Panc1 (cell line): ENCODE data around the gene PCCA. TPM values are rescaled to one million over a fixed set of nuclear protein-coding genes. Genes with fewer than 3 reads are reported as not detected.

Source experiments
- ATAC-seq: fragments of 200-7000 bp; cut with Tn5 transposase; 2 replicates; pipeline ENCODE4 v1.9.1; 2020; ENCODE audit warnings: mild to moderate bottlenecking, moderate library complexity
- BruUV-seq: library from RNA; stranded (reverse); fragments of 400-500 nt; replicated peaks from 2 replicates; lab custom pipeline; 2021; lab: Mats Ljungman, UMichigan
- CTCF ChIA-PET: fragments of 300-600 bp; sonication (Branson Sonifier 250); formaldehyde crosslinking; loops from one replicate; lab custom pipeline; 2022; ENCODE audit warnings: antibody characterized with exemption; lab: Charles Lee
- POLR2A ChIA-PET: fragments of 300-600 bp; sonication (Branson Sonifier 250); formaldehyde crosslinking; loops from one replicate; lab custom pipeline; 2022; ENCODE audit warnings: antibody characterized with exemption; lab: Charles Lee
- DNase-seq: peaks from one replicate; pipeline ENCODE4 v3.0.0-alpha.2; 2010; ENCODE audit warnings: low read depth, low spot score
- H3K27ac ChIP-seq: 2 replicates; pipeline ENCODE4 v1.5.1; 2011; ENCODE audit warnings: mild to moderate bottlenecking, low read length, inconsistent platforms
- H3K27me3 ChIP-seq: fragments of 200-500 bp; sonication (Bioruptor generic); 2 replicates; pipeline ENCODE4 v1.6.0; 2014; ENCODE audit warnings: low read length, inconsistent platforms; ENCODE audit not compliant: control insufficient read depth, insufficient read depth
- H3K36me3 ChIP-seq: fragments of 200-500 bp; sonication (Bioruptor generic); 2 replicates; pipeline ENCODE4 v1.5.1; 2014; ENCODE audit warnings: inconsistent platforms, mild to moderate bottlenecking, low read length, moderate library complexity; ENCODE audit not compliant: control insufficient read depth, insufficient read depth
- H3K4me1 ChIP-seq: 2 replicates; pipeline ENCODE4 v1.5.1; 2011; ENCODE audit warnings: inconsistent platforms, mild to moderate bottlenecking, low read length, moderate library complexity; ENCODE audit not compliant: control insufficient read depth, insufficient read depth
- H3K4me3 ChIP-seq, 2 experiments: 2 replicates each; pipeline ENCODE4 v1.5.1; 2011 to 2012; ENCODE audit warnings: low read depth in 2 of 2, low read length in 2 of 2, mild to moderate bottlenecking in 2 of 2, inconsistent platforms in 1 of 2, moderate library complexity in 1 of 2
- H3K9me3 ChIP-seq: fragments of 200-500 bp; sonication (Bioruptor generic); 2 replicates; pipeline ENCODE4 v1.5.1; 2014; ENCODE audit warnings: low read depth, mild to moderate bottlenecking, inconsistent platforms, low read length, moderate library complexity; ENCODE audit not compliant: control insufficient read depth, insufficient read depth
- POLR2AphosphoS5 ChIP-seq: IDR thresholded peaks from 2 replicates; pipeline ENCODE4 v1.6.1; 2012; ENCODE audit warnings: mild to moderate bottlenecking, low read depth, low read length, moderate library complexity
- SIN3A ChIP-seq: IDR thresholded peaks from 2 replicates; pipeline ENCODE4 v1.6.1; 2012; ENCODE audit warnings: low read depth, mild to moderate bottlenecking, low read length, moderate library complexity, borderline replicate concordance; ENCODE audit not compliant: insufficient read depth
- TCF7L2 ChIP-seq: IDR thresholded peaks from 2 replicates; pipeline ENCODE4 v1.6.1; 2011; ENCODE audit warnings: mild to moderate bottlenecking, low read depth, low read length, inconsistent platforms
- in situ Hi-C: cut with HindIII; loops from 2 replicates; pipeline ENCODE4 v1.10.0; 2016; ENCODE audit warnings: low sequenced_read_pairs, low pct_unique_long_range_greater_than_20kb
- intact Hi-C: fragments of 100-400 bp; cut with micrococcal nuclease; formaldehyde crosslinking; loops from one replicate; pipeline ENCODE4 v1.10.0; 2022; ENCODE audit not compliant: unreplicated experiment
- total RNA-seq: library from RNA; stranded (reverse); gene quantifications from one replicate; pipeline ENCODE4 v1.2.1, GENCODE V29; 2021; ENCODE audit not compliant: unreplicated experiment
- TF ChIP-seq, protein P1 (sequence below), 2 experiments: IDR thresholded peaks; 2 replicates each; pipeline ENCODE4 v1.6.1; 2011 to 2012; ENCODE audit warnings: low read depth in 2 of 2, control low read depth in 1 of 2, low read length in 1 of 2, mild to moderate bottlenecking in 1 of 2, moderate library complexity in 1 of 2; ENCODE audit not compliant: insufficient read depth in 1 of 2
- TF ChIP-seq, protein P2 (sequence below): fragments of 450-650 bp; IDR thresholded peaks from 2 replicates; pipeline ENCODE4 v1.5.1; 2017; ENCODE audit warnings: mild to moderate bottlenecking

PCCA gene
- total RNA-seq, 1 experiment from 2014 or later = 14.7 TPM

DNA sequence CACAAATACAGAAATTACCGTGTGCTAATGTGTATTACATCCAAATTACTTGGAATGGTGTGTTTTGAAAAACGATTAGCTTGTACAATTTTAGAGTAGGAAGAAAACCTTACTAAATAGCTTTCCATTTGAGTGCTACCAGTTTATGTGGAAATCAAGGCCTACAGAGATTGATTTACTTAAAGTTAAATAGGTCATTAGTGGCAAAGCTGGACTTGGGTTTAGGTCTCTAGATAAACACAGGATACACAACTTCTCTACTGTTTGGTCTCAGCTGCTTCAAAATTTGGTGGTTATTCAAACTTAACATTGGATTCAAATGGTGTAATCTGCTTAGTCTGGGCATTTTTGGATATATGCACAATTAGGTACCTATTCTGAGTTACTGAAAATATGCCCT lies 21.4 kb downstream of the PCCA start:
- H3K36me3 ChIP-seq = no peaks in the 10 kb centered on the region; the same call in 1 of the 2 replicates
- no peak for DNase-seq
- TF ChIP-seq, protein P1, sequence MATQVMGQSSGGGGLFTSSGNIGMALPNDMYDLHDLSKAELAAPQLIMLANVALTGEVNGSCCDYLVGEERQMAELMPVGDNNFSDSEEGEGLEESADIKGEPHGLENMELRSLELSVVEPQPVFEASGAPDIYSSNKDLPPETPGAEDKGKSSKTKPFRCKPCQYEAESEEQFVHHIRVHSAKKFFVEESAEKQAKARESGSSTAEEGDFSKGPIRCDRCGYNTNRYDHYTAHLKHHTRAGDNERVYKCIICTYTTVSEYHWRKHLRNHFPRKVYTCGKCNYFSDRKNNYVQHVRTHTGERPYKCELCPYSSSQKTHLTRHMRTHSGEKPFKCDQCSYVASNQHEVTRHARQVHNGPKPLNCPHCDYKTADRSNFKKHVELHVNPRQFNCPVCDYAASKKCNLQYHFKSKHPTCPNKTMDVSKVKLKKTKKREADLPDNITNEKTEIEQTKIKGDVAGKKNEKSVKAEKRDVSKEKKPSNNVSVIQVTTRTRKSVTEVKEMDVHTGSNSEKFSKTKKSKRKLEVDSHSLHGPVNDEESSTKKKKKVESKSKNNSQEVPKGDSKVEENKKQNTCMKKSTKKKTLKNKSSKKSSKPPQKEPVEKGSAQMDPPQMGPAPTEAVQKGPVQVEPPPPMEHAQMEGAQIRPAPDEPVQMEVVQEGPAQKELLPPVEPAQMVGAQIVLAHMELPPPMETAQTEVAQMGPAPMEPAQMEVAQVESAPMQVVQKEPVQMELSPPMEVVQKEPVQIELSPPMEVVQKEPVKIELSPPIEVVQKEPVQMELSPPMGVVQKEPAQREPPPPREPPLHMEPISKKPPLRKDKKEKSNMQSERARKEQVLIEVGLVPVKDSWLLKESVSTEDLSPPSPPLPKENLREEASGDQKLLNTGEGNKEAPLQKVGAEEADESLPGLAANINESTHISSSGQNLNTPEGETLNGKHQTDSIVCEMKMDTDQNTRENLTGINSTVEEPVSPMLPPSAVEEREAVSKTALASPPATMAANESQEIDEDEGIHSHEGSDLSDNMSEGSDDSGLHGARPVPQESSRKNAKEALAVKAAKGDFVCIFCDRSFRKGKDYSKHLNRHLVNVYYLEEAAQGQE (IDR thresholded peaks at IDR 0.05; ENCODE audit: insufficient read depth in 1 of 2, low read depth in 2 of 2, low read length in 1 of 2) = no peak
- ATAC-seq = no peak
- 0 out of 2 replicates have a peak, but pooled peaks cover 5% of the 10 kb centered on the region for H3K4me1 ChIP-seq
- no peak overlapping the region for H3K4me3 ChIP-seq
- ChIA-PET POLR2A (interaction anchor here (0.7 kb wide), 1 partner anchor 204 kb away, joined by 4 read pairs; no protein-coding TSS in a partner anchor), CTCF (no interaction called here)
- no TSS peak for BruUV-seq
- in situ Hi-C loops (no loop called here), intact Hi-C loops (no loop called here)
- H3K9me3 ChIP-seq = no peaks in the 10 kb centered on the region
- H3K27me3 ChIP-seq = no peaks in the 10 kb centered on the region
- no peak overlapping the region for H3K27ac ChIP-seq

DNA sequence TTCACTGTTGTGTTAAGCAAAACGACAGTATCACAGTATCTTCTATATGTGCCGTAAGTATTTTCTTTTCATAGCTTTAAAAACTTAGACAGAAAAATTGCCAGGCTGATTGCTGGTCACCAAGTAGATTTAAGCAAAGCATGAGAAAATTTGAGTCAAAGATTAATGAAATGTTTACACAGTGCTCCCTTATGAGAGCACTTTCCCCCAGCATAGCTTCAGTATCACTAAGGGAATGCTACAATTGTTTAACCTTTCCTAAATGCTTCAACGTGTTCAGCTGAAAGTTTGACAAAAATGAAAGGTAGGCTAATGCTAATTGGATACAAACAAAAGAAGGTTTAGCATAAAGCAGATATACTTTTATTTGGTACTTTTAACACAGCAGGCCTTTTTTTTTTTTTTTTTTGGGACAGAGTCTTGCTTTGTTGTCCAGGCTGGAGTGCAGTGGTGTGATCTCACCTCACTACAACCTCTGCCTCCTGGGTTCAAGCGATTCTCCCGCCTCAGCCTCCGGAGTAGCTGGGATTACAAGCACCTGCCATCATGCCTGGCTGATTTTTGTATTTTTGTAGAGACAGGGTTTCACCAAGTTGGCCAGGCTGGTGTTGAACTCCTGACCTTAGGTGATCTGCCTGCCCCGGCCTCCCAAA lies 23.4 kb downstream of the PCCA start:
- H3K9me3 ChIP-seq = no peaks in the 10 kb centered on the region
- H3K27me3 ChIP-seq = no peaks in the 10 kb centered on the region
- ATAC-seq (no peak), DNase-seq (no peak)
- TF ChIP-seq SIN3A (no peak), POLR2AphosphoS5 (no peak), TCF7L2 (no peak)
- TF ChIP-seq, protein P2, sequence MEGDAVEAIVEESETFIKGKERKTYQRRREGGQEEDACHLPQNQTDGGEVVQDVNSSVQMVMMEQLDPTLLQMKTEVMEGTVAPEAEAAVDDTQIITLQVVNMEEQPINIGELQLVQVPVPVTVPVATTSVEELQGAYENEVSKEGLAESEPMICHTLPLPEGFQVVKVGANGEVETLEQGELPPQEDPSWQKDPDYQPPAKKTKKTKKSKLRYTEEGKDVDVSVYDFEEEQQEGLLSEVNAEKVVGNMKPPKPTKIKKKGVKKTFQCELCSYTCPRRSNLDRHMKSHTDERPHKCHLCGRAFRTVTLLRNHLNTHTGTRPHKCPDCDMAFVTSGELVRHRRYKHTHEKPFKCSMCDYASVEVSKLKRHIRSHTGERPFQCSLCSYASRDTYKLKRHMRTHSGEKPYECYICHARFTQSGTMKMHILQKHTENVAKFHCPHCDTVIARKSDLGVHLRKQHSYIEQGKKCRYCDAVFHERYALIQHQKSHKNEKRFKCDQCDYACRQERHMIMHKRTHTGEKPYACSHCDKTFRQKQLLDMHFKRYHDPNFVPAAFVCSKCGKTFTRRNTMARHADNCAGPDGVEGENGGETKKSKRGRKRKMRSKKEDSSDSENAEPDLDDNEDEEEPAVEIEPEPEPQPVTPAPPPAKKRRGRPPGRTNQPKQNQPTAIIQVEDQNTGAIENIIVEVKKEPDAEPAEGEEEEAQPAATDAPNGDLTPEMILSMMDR = no peak
- TF ChIP-seq, protein P1 (IDR thresholded peaks at IDR 0.05; ENCODE audit: insufficient read depth in 1 of 2, low read depth in 2 of 2, low read length in 1 of 2) = no peak
- in situ Hi-C loops (no loop called here), intact Hi-C loops (no loop called here)
- no peaks in the 10 kb centered on the region; the same call in 1 of the 2 replicates for H3K36me3 ChIP-seq
- H3K4me3 ChIP-seq = no peak overlapping the region
- H3K4me1 ChIP-seq = no peaks in the 10 kb centered on the region
- ChIA-PET POLR2A (no interaction called here), CTCF (no interaction called here)
- H3K27ac ChIP-seq = no peak overlapping the region
- no TSS peak for BruUV-seq
